Neuronal stem cell (in vitro differentiated cells): ENCODE data around the gene IGFL2.

Experiments
- DNase-seq: peaks from one replicate; pipeline ENCODE4 v3.0.0-alpha.2; 2013; ENCODE audit warnings: low spot score
- H2AFZ ChIP-seq: one replicate; pipeline ENCODE4 v1.6.1; 2013; ENCODE audit warnings: mild to moderate bottlenecking, low read length, inconsistent platforms
- H2AK5ac ChIP-seq: 2 replicates; pipeline ENCODE4 v1.6.1; 2013; ENCODE audit warnings: low read depth, mild to moderate bottlenecking, inconsistent platforms, low read length, moderate library complexity, mixed read lengths
- H2BK120ac ChIP-seq: 2 replicates; pipeline ENCODE4 v1.6.1; 2013; ENCODE audit warnings: low read depth, mild to moderate bottlenecking, inconsistent platforms, low read length, moderate library complexity, mixed read lengths
- H2BK12ac ChIP-seq: one replicate; pipeline ENCODE4 v1.6.1; 2013; ENCODE audit warnings: low read length, inconsistent platforms
- H2BK15ac ChIP-seq: 2 replicates; pipeline ENCODE4 v1.6.1; 2013; ENCODE audit warnings: mild to moderate bottlenecking, low read length, inconsistent platforms, mixed read lengths
- H2BK5ac ChIP-seq: one replicate; pipeline ENCODE4 v1.6.1; 2013; ENCODE audit warnings: inconsistent platforms, mild to moderate bottlenecking, low read length, moderate library complexity
- H3K14ac ChIP-seq: one replicate; pipeline ENCODE4 v1.6.1; 2013; ENCODE audit warnings: low read length, inconsistent platforms
- H3K18ac ChIP-seq: 2 replicates; pipeline ENCODE4 v1.6.1; 2013; ENCODE audit warnings: low read length, inconsistent platforms
- H3K23ac ChIP-seq: 2 replicates; pipeline ENCODE4 v1.6.1; 2013; ENCODE audit warnings: low read depth, mild to moderate bottlenecking, mixed read lengths, low read length, inconsistent platforms; ENCODE audit not compliant: poor library complexity
- H3K27ac ChIP-seq: replicated peaks from 3 replicates; pipeline ENCODE4 v1.5.1; 2013; ENCODE audit warnings: low read length, inconsistent platforms
- H3K27me3 ChIP-seq, 3 experiments: 2 replicates each; pipeline ENCODE4 v1.6.1; 2013; ENCODE audit warnings: low read length in 3 of 3, mild to moderate bottlenecking in 2 of 3, inconsistent platforms in 1 of 3, low read depth in 1 of 3, mixed read lengths in 1 of 3, moderate library complexity in 1 of 3; ENCODE audit not compliant: control insufficient read depth in 3 of 3, insufficient read depth in 3 of 3
- H3K36me3 ChIP-seq, 2 donors: replicated peaks in 1 of 2; 2 replicates each; pipeline ENCODE4 v1.6.1; 2013; ENCODE audit warnings: low read length in 2 of 2; ENCODE audit not compliant: control insufficient read depth in 2 of 2, insufficient read depth in 2 of 2
- H3K4ac ChIP-seq: 2 replicates; pipeline ENCODE4 v1.6.1; 2013; ENCODE audit warnings: inconsistent platforms, mild to moderate bottlenecking, low read length, moderate library complexity
- H3K4me1 ChIP-seq, 2 donors: 1 replicate in 1 of 2; 2 replicates in 1 of 2; pipeline ENCODE4 v1.6.1; 2013; ENCODE audit warnings: low read length in 2 of 2, low read depth in 1 of 2; ENCODE audit not compliant: control insufficient read depth in 2 of 2, insufficient read depth in 1 of 2
- H3K4me2 ChIP-seq: one replicate; pipeline ENCODE4 v1.6.1; 2013; ENCODE audit warnings: mild to moderate bottlenecking, low read length, inconsistent platforms; ENCODE audit not compliant: insufficient read depth, poor library complexity, severe bottlenecking
- H3K4me3 ChIP-seq, 2 donors: 2 replicates each; pipeline ENCODE4 v1.5.1; 2013; ENCODE audit warnings: low read length in 2 of 2, mild to moderate bottlenecking in 2 of 2, inconsistent platforms in 1 of 2, moderate library complexity in 1 of 2
- H3K79me1 ChIP-seq: one replicate; pipeline ENCODE4 v1.6.1; 2013; ENCODE audit warnings: low read depth, mild to moderate bottlenecking, inconsistent platforms, low read length, moderate library complexity
- H3K9ac ChIP-seq: one replicate; pipeline ENCODE4 v1.6.1; 2013; ENCODE audit warnings: mild to moderate bottlenecking, low read depth, low read length, inconsistent platforms; ENCODE audit not compliant: poor library complexity
- H3K9me3 ChIP-seq, 2 donors: replicated peaks in 1 of 2; 2 replicates each; pipeline versions ENCODE3 to v1.6.1; 2013; ENCODE audit warnings: low read length in 2 of 2, mild to moderate bottlenecking in 2 of 2, inconsistent platforms in 1 of 2, low read depth in 1 of 2, mixed read lengths in 1 of 2, moderate library complexity in 1 of 2; ENCODE audit not compliant: control insufficient read depth in 2 of 2, insufficient read depth in 1 of 2
- H4K8ac ChIP-seq: one replicate; pipeline ENCODE4 v1.6.1; 2013; ENCODE audit warnings: low read depth, mild to moderate bottlenecking, inconsistent platforms, low read length, moderate library complexity
- H4K91ac ChIP-seq: one replicate; pipeline ENCODE4 v1.6.1; 2013; ENCODE audit warnings: low read length, low read depth, mild to moderate bottlenecking, inconsistent platforms; ENCODE audit not compliant: poor library complexity
- WGBS, 2 donors: extraction: QIAGEN DNeasy Blood & Tissue Kit; methylation state at CpG; one replicate each; pipeline ENCODE4 v1.1.7; 2013; ENCODE audit warnings: missing lambda C conversion rate in 2 of 2, mixed read lengths in 1 of 2; ENCODE audit not compliant: insufficient read length in 2 of 2, insufficient replicate concordance in 1 of 2; ENCODE audit errors: extremely low coverage in 2 of 2; 5-methylcytosine and 5-hydroxymethylcytosine counted together

IGFL2 gene

DNA sequence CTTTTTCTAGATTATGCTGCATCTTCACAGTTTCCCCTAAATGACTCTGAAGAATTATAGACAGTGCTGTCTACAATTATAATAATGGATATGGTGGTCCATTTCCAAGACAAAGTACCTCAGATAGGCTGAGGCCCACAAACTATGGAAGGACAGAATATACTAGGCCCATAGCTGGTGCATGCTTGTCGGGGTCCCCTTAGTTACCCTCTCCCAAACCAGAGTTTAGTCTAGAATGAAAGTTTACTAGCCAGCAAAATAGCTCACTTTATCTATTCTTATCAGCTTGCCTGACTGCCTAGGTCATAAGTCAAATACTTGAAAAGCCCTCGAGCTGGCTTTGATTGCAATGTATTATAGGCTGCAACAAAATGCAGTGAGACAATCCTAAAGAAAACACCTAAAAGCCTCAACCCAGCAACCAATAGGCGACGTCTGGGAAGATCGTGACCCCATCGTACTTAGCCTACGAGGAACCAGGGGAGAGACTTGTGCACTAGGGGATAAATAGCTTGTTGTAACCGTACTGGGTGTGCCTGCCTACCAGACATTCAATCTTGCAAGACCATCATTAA, 785 bp upstream of the IGFL2 start:
- no peak overlapping the region for H3K4ac ChIP-seq
- no peak for DNase-seq
- no peak overlapping the region for H3K14ac ChIP-seq

DNA sequence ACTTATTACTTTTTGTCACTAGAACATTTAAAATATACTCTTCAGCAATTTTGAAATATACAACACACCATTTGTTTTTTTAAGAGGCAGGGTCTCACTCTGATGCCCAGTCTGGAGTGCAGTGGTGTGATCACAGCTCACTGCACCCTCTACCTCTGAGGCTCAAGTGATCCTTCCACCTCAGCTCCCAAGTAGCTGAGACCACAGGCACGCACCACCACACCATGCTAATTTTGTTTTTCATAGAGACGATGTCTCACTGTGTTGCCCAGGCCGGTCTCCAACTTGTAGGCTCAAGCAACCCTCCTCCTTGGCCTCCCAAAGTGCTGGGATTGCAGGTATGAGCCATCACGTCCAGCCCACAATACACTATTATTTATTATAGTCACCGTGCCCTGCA, 2.6 kb downstream of the IGFL2 start:
- Histone ChIP-seq H2BK15ac (no peak overlapping the region), H3K27ac (no peak overlapping the region), H2BK120ac (no peak overlapping the region)

More for the DNA sequence above, 785 bp upstream of the IGFL2 start:
- H2AFZ ChIP-seq = no peak overlapping the region
- H4K91ac ChIP-seq = no peak overlapping the region
- H4K8ac ChIP-seq = no peak overlapping the region
- H3K9me3 ChIP-seq = no peaks in the 10 kb centered on the region
- no peak overlapping the region for H2BK15ac ChIP-seq
- H3K4me1 ChIP-seq = peaks cover 0 to 2% of the 10 kb centered on the region in 2 donors
- no peak overlapping the region for H2BK12ac ChIP-seq
- no peak overlapping the region for H2BK5ac ChIP-seq
- no peak overlapping the region for H3K4me2 ChIP-seq
- H3K4me3 ChIP-seq = no peak overlapping the region
- H3K27me3 ChIP-seq = no peaks in the 10 kb centered on the region
- no peak overlapping the region for H3K9ac ChIP-seq
- no peak overlapping the region for H3K27ac ChIP-seq
- no peak overlapping the region for H2AK5ac ChIP-seq
- no peak overlapping the region for H2BK120ac ChIP-seq
- no CpG with 5 or more reads among the region's 8 CpGs for WGBS, 2 donors
- no peak overlapping the region for H3K18ac ChIP-seq
- peaks cover 2% of the 10 kb centered on the region for H3K79me1 ChIP-seq
- H3K23ac ChIP-seq = no peak overlapping the region
- H3K36me3 ChIP-seq = peaks cover 0 to 2% of the 10 kb centered on the region in 2 donors

DNA sequence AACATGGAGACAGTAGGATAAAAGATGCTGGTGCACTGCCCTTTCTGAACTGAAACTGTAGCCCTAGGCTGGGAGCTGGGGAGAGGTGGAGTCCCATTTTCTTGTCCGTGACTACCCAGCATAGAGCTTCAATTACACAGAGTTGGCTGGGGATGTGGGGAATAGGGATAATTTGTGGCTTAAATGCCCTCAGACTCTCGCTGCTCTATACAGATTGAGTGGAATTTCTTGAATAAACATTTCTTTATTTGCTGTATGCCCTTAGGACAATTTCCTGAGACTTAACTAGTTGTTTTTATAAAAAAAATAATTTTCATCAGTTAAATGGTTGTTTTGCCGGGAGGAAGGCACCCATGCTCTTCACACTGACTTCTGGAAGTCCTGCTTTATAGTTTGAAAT, 7.2 kb downstream of the IGFL2 start:
- Histone ChIP-seq H2BK12ac (no peak overlapping the region), H3K27ac (no peak overlapping the region)
- WGBS, 2 donors = no CpG with 5 or more reads among the region's 3 CpGs

More for the DNA sequence above, 2.6 kb downstream of the IGFL2 start:
- no peak overlapping the region for H3K4ac ChIP-seq
- H4K91ac ChIP-seq = no peak overlapping the region
- peaks cover 0 to 2% of the 10 kb centered on the region in 2 donors for H3K4me1 ChIP-seq
- peaks cover 2% of the 10 kb centered on the region for H3K79me1 ChIP-seq
- no peak overlapping the region for H3K9ac ChIP-seq
- H2AFZ ChIP-seq = no peak overlapping the region
- no peak overlapping the region for H4K8ac ChIP-seq
- WGBS, 2 donors = no CpG with 5 or more reads among the region's 5 CpGs
- H3K36me3 ChIP-seq = peaks cover 0 to 2% of the 10 kb centered on the region in 2 donors
- no peak overlapping the region for H2AK5ac ChIP-seq
- no peak overlapping the region for H3K4me2 ChIP-seq
- H3K27me3 ChIP-seq = no peaks in the 10 kb centered on the region
- no peak overlapping the region for H2BK5ac ChIP-seq
- H3K14ac ChIP-seq = no peak overlapping the region
- no peak for DNase-seq
- no peak overlapping the region for H3K23ac ChIP-seq
- H3K9me3 ChIP-seq = no peaks in the 10 kb centered on the region
- no peak overlapping the region for H2BK12ac ChIP-seq
- no peak overlapping the region for H3K4me3 ChIP-seq
- H3K18ac ChIP-seq = no peak overlapping the region

DNA sequence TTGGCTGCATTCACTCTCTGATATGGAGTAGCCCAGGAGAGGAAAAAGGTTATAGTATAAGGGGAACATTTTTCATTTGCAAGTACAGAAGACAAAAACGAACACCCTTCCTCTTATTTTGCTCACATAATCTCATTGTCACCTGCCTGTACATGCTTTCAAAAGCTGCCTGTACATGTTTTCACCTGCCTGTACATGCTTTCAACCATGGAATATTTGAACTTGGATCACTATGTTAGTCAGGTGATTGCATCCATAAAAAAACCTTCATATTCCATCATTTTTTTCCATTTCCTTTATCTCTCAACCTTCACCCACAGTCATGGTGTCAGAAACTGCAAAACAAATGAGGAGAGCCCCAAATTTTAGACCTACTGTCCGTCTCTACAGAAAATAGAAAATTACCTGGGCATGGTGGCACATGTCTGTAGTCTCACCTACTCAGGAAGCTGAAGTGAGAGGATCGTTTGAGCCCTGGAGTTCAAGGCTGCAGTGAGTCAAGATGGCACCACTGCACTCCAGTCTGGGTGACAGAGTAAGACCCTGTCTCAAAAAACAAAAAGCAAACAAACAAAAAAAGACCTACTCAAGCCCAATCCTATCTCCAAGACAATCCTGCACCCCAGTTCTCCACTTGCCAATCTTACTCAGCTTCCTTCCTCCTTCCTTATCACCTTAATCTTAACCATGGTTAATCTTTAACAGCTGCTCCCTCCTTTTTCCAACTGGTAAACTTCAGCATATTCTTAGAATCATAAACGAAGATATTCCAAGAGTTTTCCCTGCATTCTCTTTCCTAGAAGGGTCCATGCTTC, 11.6 kb downstream of the IGFL2 start:
- WGBS, 2 donors = no CpG with 5 or more reads among the region's 4 CpGs
- no peak for DNase-seq

More for the DNA sequence above, 7.2 kb downstream of the IGFL2 start:
- Histone ChIP-seq H2BK5ac (no peak overlapping the region), H2BK15ac (no peak overlapping the region), H3K36me3 (peaks cover 0 to 2% of the 10 kb centered on the region in 2 donors), H3K18ac (no peak overlapping the region), H3K4ac (no peak overlapping the region), H2AFZ (no peak overlapping the region), H3K23ac (no peak overlapping the region), H4K8ac (no peak overlapping the region), H3K4me3 (no peak overlapping the region), H3K9me3 (no peaks in the 10 kb centered on the region), H2AK5ac (no peak overlapping the region), H3K4me2 (no peak overlapping the region), H4K91ac (no peak overlapping the region), H2BK120ac (no peak overlapping the region), H3K9ac (no peak overlapping the region), H3K14ac (no peak overlapping the region), H3K4me1 (no peaks in the 10 kb centered on the region), H3K27me3 (peaks cover 0 to 16% (median 0%) of the 10 kb centered on the region in 3 experiments), H3K79me1 (no peaks in the 10 kb centered on the region)
- DNase-seq = no peak

More for the DNA sequence above, 11.6 kb downstream of the IGFL2 start:
- H2AK5ac ChIP-seq = no peak overlapping the region
- H3K4ac ChIP-seq = no peak overlapping the region
- H4K91ac ChIP-seq = no peak overlapping the region
- H3K9ac ChIP-seq = no peak overlapping the region
- no peak overlapping the region for H2BK15ac ChIP-seq
- peaks cover 0 to 16% (median 0%) of the 10 kb centered on the region in 3 experiments for H3K27me3 ChIP-seq
- no peak overlapping the region for H2BK120ac ChIP-seq
- no peak overlapping the region for H2BK12ac ChIP-seq
- no peaks in the 10 kb centered on the region for H3K4me1 ChIP-seq
- H3K27ac ChIP-seq = no peak overlapping the region
- no peak overlapping the region for H3K4me2 ChIP-seq
- no peak overlapping the region for H3K23ac ChIP-seq
- peaks cover 0 to 6% of the 10 kb centered on the region in 2 donors for H3K9me3 ChIP-seq
- no peak overlapping the region for H2BK5ac ChIP-seq
- H3K4me3 ChIP-seq = no peak overlapping the region
- H3K14ac ChIP-seq = no peak overlapping the region
- H2AFZ ChIP-seq = no peak overlapping the region
- H3K79me1 ChIP-seq = no peaks in the 10 kb centered on the region
- no peak overlapping the region for H4K8ac ChIP-seq
- no peaks in the 10 kb centered on the region for H3K36me3 ChIP-seq
- H3K18ac ChIP-seq = no peak overlapping the region
